HepG2 (cell line): ENCODE measurements around the gene ETV2. TPM values are rescaled to one million over a fixed set of nuclear protein-coding genes. Genes with fewer than 3 reads are reported as not detected.

Experiments
- AGO1 ChIP-seq: fragments of 200-400 bp; formaldehyde crosslinking; IDR thresholded peaks from 2 replicates; pipeline ENCODE4 v1.6.1; 2017; ENCODE audit warnings: mild to moderate bottlenecking, low read depth, low read length, moderate library complexity; ENCODE audit not compliant: poor library complexity, severe bottlenecking
- HOXA7 ChIP-seq: sonication (generic); formaldehyde crosslinking; IDR thresholded peaks from 2 replicates; pipeline ENCODE4 v1.8.1; 2022; ENCODE audit warnings: mild to moderate bottlenecking, missing genetic modification reagents, moderate library complexity
- KLF11 ChIP-seq: IDR thresholded peaks from 2 replicates; pipeline ENCODE4 v1.6.1; 2016; ENCODE audit warnings: missing compliant biosample characterization
- ONECUT2 ChIP-seq: sonication (generic); formaldehyde crosslinking; IDR thresholded peaks from 2 replicates; pipeline ENCODE4 v1.4.0; 2020; ENCODE audit warnings: missing genetic modification reagents
- PAF1 ChIP-seq: IDR thresholded peaks from 2 replicates; pipeline ENCODE4 v1.6.1; 2016; ENCODE audit warnings: missing genetic modification reagents, missing compliant biosample characterization
- RFX1 ChIP-seq: fragments of 450-650 bp; IDR thresholded peaks from 2 replicates; pipeline ENCODE4 v1.6.1; 2017
- RORA ChIP-seq: sonication (generic); formaldehyde crosslinking; IDR thresholded peaks from 2 replicates; pipeline ENCODE4 v1.5.0; 2020; ENCODE audit warnings: mild to moderate bottlenecking, missing genetic modification reagents, moderate library complexity
- TEAD2 ChIP-seq: sonication (generic); formaldehyde crosslinking; IDR thresholded peaks from 2 replicates; pipeline ENCODE4 v1.9.0; 2021; ENCODE audit warnings: missing genetic modification reagents
- THAP11 ChIP-seq: IDR thresholded peaks from 2 replicates; pipeline ENCODE4 v1.6.1; 2016; ENCODE audit warnings: missing biosample characterization, missing genetic modification reagents
- YEATS4 ChIP-seq: sonication (generic); formaldehyde crosslinking; IDR thresholded peaks from 2 replicates; pipeline ENCODE4 v1.4.0; 2020; ENCODE audit warnings: missing genetic modification reagents, borderline replicate concordance
- ZNF121 ChIP-seq: sonication (generic); formaldehyde crosslinking; IDR thresholded peaks from 2 replicates; pipeline ENCODE4 v1.5.0; 2020; ENCODE audit warnings: mild to moderate bottlenecking, missing genetic modification reagents
- ZNF724P ChIP-seq: sonication (generic); formaldehyde crosslinking; IDR thresholded peaks from 2 replicates; pipeline ENCODE4 v1.8.0; 2022; ENCODE audit warnings: missing genetic modification reagents, borderline replicate concordance
- ZNF766 ChIP-seq: sonication (generic); formaldehyde crosslinking; IDR thresholded peaks from 2 replicates; pipeline ENCODE4 v1.5.0; 2020; ENCODE audit warnings: missing genetic modification reagents, borderline replicate concordance
- ZNF841 ChIP-seq: sonication (generic); formaldehyde crosslinking; IDR thresholded peaks from 2 replicates; pipeline ENCODE4 v1.8.1; 2023; ENCODE audit warnings: missing genetic modification reagents, borderline replicate concordance
- polyA plus RNA-seq, 8 experiments: library from polyadenylated mRNA; depleted of rRNA in 3 of 8; stranded (reverse) in 7 of 8; unstranded in 1 of 8; fragments of >200 nt; fragmentation: Illumina TruSeq in 4 of 8; extraction: Trizol in 4 of 8; gene quantifications; 2 replicates each; pipeline versions ENCODE4 v1.2.1 to v1.2.3, GENCODE V29; 2011 to 2016; ENCODE audit warnings: low read depth in 4 of 8, missing spikeins in 1 of 8, mixed read lengths in 1 of 8; ENCODE audit not compliant: insufficient read depth in 1 of 8
- total RNA-seq, 5 experiments: library from RNA; depleted of rRNA; stranded (reverse); fragments of >200 nt; fragmentation: Illumina TruSeq; extraction: Trizol; gene quantifications; 2 replicates each; pipeline ENCODE4 v1.2.3, GENCODE V29; 2016; ENCODE audit warnings: low read depth in 1 of 5
- TF ChIP-seq, protein P1 (sequence below): sonication (generic); formaldehyde crosslinking; IDR thresholded peaks from 2 replicates; pipeline ENCODE4 v1.8.1; 2022; ENCODE audit warnings: mild to moderate bottlenecking, missing genetic modification reagents
- TF ChIP-seq, protein P2 (sequence below): sonication (generic); formaldehyde crosslinking; IDR thresholded peaks from 2 replicates; pipeline ENCODE4 v1.9.0; 2021; ENCODE audit warnings: mild to moderate bottlenecking, missing genetic modification reagents
- TF ChIP-seq, protein P3 (sequence below): sonication (generic); formaldehyde crosslinking; IDR thresholded peaks from 2 replicates; pipeline ENCODE4 v1.9.0; 2021; ENCODE audit warnings: missing genetic modification reagents, borderline replicate concordance
- TF ChIP-seq, protein P4 (sequence below): sonication (generic); formaldehyde crosslinking; IDR thresholded peaks from 2 replicates; pipeline ENCODE4 v1.4.0; 2020; ENCODE audit warnings: low read depth, mild to moderate bottlenecking, missing genetic modification reagents

The ETV2 gene
- total and polyA plus RNA-seq, 2 of the 13 experiments (the other 11 are each of a cell fraction or from before 2014, with no cell fraction given) = 0.07 to 0.20 TPM

DNA sequence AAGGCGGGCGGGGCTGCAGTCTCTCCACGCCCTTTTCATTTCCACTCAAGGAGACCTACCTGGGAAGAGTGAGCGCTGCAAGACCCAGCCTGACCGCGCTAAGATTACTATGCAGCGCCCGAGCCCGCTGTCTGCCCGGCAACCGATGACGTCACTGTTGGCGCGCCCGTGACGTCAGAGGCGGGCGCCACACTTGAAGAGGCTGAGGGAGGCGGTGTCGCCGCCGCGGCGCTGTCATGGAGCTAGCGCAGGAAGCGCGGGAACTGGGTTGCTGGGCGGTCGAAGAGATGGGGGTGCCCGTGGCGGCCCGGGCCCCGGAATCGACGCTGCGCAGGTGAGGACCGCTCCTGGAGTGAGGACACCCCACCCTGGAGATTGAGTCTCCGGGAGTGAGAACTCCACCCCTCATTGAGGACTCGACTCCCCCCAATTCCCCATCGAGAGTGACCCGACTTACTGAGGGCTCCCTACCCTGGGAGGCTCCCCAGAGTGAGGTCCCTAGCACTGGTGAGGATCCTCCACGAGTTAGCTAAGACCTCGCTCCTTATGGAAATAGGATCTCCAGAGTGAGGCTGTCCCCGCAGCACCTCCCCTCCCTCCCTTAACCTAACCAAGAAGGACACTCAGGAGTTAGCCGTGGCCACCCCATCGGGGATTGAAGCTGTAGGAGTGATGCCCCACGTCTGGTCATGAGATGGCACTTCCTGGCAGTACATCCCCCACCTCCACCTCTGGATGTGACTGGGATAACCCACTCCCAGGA lies 28.8 kb upstream of the ETV2 start, which contains the start of gene HAUS5 (continued):
- TF ChIP-seq, protein P1, sequence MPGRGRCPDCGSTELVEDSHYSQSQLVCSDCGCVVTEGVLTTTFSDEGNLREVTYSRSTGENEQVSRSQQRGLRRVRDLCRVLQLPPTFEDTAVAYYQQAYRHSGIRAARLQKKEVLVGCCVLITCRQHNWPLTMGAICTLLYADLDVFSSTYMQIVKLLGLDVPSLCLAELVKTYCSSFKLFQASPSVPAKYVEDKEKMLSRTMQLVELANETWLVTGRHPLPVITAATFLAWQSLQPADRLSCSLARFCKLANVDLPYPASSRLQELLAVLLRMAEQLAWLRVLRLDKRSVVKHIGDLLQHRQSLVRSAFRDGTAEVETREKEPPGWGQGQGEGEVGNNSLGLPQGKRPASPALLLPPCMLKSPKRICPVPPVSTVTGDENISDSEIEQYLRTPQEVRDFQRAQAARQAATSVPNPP (CRISPR knock-in tag) = no peak
- TF ChIP-seq ZNF121 (CRISPR knock-in tag) (no peak), KLF11 (CRISPR knock-in tag) (no peak), ONECUT2 (CRISPR knock-in tag) (no peak), THAP11 (CRISPR knock-in tag) (peak; percentile 93), HOXA7 (no peak), RFX1 (no peak), YEATS4 (peak; percentile 73), ZNF766 (CRISPR knock-in tag) (peak; percentile 82), ZNF724P (CRISPR knock-in tag) (peak; percentile 67; the same call in 1 of the 2 replicates), TEAD2 (no peak), AGO1 (peak; percentile 25), PAF1 (CRISPR knock-in tag) (no peak), ZNF841 (no peak), RORA (CRISPR knock-in tag) (no peak)
- TF ChIP-seq, protein P2, sequence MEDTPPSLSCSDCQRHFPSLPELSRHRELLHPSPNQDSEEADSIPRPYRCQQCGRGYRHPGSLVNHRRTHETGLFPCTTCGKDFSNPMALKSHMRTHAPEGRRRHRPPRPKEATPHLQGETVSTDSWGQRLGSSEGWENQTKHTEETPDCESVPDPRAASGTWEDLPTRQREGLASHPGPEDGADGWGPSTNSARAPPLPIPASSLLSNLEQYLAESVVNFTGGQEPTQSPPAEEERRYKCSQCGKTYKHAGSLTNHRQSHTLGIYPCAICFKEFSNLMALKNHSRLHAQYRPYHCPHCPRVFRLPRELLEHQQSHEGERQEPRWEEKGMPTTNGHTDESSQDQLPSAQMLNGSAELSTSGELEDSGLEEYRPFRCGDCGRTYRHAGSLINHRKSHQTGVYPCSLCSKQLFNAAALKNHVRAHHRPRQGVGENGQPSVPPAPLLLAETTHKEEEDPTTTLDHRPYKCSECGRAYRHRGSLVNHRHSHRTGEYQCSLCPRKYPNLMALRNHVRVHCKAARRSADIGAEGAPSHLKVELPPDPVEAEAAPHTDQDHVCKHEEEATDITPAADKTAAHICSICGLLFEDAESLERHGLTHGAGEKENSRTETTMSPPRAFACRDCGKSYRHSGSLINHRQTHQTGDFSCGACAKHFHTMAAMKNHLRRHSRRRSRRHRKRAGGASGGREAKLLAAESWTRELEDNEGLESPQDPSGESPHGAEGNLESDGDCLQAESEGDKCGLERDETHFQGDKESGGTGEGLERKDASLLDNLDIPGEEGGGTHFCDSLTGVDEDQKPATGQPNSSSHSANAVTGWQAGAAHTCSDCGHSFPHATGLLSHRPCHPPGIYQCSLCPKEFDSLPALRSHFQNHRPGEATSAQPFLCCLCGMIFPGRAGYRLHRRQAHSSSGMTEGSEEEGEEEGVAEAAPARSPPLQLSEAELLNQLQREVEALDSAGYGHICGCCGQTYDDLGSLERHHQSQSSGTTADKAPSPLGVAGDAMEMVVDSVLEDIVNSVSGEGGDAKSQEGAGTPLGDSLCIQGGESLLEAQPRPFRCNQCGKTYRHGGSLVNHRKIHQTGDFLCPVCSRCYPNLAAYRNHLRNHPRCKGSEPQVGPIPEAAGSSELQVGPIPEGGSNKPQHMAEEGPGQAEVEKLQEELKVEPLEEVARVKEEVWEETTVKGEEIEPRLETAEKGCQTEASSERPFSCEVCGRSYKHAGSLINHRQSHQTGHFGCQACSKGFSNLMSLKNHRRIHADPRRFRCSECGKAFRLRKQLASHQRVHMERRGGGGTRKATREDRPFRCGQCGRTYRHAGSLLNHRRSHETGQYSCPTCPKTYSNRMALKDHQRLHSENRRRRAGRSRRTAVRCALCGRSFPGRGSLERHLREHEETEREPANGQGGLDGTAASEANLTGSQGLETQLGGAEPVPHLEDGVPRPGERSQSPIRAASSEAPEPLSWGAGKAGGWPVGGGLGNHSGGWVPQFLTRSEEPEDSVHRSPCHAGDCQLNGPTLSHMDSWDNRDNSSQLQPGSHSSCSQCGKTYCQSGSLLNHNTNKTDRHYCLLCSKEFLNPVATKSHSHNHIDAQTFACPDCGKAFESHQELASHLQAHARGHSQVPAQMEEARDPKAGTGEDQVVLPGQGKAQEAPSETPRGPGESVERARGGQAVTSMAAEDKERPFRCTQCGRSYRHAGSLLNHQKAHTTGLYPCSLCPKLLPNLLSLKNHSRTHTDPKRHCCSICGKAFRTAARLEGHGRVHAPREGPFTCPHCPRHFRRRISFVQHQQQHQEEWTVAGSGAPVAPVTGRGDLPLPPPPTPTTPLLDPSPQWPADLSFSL (CRISPR knock-in tag) = no peak
- TF ChIP-seq, protein P3, sequence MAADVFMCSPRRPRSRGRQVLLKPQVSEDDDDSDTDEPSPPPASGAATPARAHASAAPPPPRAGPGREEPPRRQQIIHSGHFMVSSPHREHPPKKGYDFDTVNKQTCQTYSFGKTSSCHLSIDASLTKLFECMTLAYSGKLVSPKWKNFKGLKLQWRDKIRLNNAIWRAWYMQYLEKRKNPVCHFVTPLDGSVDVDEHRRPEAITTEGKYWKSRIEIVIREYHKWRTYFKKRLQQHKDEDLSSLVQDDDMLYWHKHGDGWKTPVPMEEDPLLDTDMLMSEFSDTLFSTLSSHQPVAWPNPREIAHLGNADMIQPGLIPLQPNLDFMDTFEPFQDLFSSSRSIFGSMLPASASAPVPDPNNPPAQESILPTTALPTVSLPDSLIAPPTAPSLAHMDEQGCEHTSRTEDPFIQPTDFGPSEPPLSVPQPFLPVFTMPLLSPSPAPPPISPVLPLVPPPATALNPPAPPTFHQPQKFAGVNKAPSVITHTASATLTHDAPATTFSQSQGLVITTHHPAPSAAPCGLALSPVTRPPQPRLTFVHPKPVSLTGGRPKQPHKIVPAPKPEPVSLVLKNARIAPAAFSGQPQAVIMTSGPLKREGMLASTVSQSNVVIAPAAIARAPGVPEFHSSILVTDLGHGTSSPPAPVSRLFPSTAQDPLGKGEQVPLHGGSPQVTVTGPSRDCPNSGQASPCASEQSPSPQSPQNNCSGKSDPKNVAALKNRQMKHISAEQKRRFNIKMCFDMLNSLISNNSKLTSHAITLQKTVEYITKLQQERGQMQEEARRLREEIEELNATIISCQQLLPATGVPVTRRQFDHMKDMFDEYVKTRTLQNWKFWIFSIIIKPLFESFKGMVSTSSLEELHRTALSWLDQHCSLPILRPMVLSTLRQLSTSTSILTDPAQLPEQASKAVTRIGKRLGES (CRISPR knock-in tag) = no peak
- TF ChIP-seq, protein P4, sequence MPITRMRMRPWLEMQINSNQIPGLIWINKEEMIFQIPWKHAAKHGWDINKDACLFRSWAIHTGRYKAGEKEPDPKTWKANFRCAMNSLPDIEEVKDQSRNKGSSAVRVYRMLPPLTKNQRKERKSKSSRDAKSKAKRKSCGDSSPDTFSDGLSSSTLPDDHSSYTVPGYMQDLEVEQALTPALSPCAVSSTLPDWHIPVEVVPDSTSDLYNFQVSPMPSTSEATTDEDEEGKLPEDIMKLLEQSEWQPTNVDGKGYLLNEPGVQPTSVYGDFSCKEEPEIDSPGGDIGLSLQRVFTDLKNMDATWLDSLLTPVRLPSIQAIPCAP (CRISPR knock-in tag) = no peak
